ENCODE results near the gene TPD52L1.

DNA sequence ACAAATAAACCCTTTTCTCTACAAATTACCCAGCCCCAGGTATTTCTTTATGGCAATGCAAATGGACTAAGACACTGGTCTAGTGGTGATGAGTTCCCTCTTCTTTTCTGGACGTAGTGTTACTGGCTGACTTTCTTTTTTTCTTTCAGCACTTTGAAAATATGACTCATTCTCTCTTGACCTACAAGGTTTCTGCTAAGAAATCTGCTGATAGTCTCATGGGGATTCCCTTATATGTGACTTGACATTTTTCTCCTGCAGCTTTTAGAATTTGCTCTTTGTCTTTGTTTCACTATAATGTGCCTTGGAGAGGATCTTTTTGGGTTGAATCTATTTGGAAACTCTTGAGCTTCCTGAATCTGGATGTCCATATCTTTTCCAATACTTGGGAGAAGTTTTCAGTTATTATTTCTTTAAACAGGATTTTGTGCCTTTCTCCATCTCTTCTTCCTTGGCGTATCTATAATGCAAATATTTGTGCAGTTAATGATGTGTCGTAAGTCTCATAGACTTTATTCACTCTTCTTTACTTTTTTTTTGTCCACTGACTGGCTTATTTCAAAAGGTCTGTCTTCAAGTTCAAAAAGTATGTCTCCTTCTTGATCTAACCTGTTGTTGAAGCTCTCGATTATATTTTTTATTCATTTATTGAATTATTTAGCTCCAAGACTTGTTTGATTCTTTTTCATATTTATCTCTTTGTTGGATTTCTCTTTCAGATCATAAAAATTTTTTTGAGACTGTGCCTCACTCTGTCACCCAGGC, 42.2 kb upstream of the TPD52L1 start:
- TF ChIP-seq SIN3A (IDR thresholded peaks at IDR 0.05; ENCODE audit: borderline replicate concordance, insufficient read depth, low read length) (no peak), TAF1 (IDR thresholded peaks at IDR 0.05; ENCODE audit: borderline replicate concordance, insufficient read depth, low read length) (no peak), POLR2AphosphoS5 (IDR thresholded peaks at IDR 0.05; ENCODE audit: low read depth, low read length) (no peak), REST (IDR thresholded peaks at IDR 0.05; ENCODE audit: insufficient read depth in 1 of 2, low read depth in 2 of 2, low read length in 2 of 2) (no peak), FOXP2 (optimal IDR thresholded peaks at IDR 0.05; ENCODE audit: borderline replicate concordance, extremely low read depth, extremely low read length, insufficient read depth) (no peak)
